HG03521 (cell line): Measurements from ENCODE around the gene ZFYVE27.
A peak's percentile ranks its signal among the peaks of the same experiment; 100 is the strongest.

ENCODE experiments used
- ATAC-seq: cut with Tn5 transposase; IDR thresholded peaks from one replicate; pipeline ENCODE4 v1.9.1; 2021; ENCODE audit warnings: mild to moderate bottlenecking, moderate library complexity; ENCODE audit not compliant: unreplicated experiment

Gene ZFYVE27

DNA sequence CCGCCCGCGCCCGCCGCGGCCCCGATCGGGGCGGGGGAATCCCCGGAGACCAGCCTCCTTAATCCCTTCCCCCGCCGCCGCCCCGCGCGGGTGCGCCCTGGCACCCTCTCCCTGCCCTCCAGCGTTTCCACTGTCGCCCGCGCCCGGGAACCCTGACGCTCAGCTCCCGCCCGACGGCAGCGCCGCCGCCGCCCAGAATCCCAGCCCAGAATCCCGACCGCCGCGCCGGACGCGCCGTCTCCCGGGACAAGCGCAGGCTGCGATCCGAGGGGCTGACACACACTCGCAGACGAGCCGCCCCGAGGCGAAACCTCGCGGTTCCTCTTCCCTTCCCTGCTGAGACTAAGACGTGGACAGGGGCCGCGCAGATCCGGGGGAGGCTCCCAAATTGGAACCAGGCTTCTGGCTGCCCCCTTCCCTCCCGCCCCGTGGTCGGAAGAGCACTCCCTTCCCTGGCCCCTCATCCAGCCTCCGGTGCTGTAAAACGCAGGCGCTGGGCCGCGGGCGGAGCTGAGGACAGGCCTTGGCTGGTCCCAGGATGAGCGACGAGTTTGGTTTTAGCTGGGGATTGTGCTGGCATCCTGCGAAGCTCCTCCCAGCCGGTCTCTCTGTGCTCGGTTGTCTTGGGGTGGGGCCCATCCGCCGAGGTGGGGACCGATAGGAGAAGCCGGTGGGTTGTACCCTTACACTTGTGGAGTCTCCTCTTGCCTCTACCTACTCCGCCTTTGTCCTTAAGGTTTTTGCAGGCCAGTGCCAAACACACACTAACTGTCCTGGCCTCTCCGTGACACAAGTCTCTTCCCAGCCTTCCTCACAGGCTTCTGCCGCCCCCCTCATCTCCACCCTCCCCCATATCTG, 22.3 kb upstream of the ZFYVE27 start:
- ATAC-seq = peak; percentile 24

- ATAC-seq = no peak
Measured at GRCh38 chr10:97715259-97715874, 21.6 kb upstream of the ZFYVE27 start.

DNA sequence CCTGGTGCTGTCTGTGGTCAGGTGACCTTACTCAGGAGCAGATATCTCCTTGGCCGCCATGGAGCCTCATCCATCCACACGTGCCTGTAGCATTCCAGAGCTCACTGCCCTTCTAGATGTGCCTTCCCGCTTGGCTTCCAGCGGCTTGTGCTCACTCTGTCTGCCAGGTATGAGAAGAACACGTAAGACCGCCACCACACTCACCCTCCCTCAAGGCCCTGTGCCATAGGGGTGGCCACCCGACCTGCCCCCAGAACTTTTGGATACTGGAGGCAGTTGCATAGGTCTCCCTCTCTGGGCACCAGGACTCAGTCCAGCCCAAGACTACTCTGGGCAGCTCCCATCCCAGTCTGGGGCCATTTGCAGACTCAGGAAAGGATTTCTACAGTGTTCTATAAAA, 19.3 kb upstream of the ZFYVE27 start:
- ATAC-seq = no peak

DNA sequence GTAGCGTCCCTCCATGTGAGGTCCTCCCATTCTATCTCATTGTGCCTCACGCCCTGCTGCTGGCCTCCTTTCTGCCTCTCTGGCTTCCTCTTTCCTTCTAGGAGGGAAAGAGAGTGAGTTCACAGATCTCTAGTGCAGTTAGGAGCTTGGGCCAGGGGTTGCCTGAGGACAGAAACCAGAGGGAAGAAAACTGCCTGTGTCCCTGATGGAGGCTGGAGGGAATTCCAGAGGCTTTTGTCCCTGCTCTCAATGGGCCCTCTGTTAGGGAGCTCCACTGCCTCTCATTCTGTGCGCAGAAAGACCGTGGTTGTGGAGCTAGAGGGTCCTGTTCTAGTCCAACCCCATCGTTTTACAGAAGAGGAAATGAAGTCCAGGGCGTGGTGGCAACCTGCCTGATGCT, 18.8 kb upstream of the ZFYVE27 start:
- no peak for ATAC-seq

DNA sequence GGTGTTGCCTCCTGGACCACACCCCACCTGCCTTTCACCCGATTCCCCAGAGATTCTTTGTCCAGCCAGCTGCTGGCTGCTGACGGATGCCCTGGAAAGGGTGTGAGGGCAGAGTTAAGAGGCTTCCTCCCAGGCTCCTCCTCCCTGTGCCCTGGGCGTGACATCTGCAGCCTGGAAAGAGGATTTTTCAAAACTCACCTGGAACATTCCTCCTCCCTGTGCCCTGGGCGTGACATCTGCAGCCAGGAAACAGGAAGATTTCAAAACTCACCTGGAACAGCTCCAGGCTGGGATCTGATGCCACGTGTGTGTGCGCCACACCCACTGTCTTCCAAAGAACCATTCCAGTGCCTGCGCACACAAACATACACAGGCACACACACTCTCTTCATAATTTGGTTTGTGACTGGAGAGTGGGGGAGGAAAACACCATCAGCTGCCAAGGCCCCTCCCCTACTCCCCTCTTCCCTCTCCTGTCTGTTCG, 18.2 kb upstream of the ZFYVE27 start:
- no peak for ATAC-seq

DNA sequence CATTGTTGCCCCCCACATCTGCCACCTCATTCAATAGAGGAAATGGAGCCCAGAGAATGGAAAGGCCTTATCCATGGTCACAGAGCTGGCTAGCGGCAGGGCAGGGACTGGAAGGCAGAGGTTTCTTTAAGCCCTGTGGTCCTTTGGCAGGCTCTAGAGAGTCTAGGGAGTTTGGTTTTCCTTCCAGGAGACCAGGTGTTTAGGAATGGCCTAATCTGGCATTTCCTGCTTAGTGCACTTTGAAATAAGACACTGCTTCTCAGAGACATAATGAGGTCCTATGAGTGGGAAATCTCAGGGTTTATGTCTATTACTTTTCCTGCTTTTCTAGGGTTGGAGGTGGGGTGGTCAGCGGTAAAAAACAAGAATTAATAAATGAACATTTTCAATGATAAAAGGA, 17.3 kb upstream of the ZFYVE27 start:
- ATAC-seq = no peak

DNA sequence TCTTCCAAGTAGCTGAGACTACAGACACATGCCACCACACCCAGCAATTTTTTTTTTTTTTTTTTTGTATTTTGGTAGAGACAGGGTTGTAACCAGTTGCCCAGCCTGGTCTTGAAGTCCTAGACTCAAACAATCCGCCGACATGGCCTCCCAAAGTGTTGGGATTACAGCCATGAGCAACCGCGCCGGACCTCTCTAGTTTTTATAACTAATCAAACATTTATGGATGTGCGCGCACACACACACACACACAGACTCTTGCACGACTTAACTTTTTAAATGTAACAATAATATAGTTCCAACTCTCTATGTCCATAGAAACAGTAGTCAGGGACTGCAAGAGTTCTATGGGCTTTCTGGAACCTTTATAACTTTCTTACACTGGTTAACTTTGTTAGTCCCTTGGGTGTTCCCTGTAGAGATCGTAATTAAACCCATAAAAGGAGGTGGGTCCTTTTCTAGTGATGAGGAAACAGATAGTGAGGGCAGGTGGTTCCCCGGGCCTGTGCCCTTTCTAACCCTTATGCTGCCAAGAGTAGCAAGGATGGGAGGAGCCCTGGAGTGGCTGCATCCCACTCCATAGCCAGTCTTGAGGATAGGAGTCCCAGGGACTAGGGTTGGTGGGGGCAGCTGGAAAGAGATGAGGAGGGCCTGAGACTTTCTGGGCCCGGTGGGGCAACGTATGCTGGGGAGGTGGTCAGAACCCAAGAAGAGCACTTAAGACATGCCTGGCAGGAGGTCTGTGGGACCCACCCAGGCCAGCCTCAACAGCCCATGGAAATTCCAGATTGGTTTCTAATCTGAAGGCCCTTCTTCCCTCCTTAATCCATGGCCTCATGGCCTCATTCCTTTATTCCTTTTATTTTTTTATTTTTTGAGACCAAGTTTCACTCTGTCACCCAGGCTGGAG, 14.8 kb upstream of the ZFYVE27 start:
- no peak for ATAC-seq

- ATAC-seq = no peak
Measured at GRCh38 chr10:97723001-97723400, 13.9 kb upstream of the ZFYVE27 start.

DNA sequence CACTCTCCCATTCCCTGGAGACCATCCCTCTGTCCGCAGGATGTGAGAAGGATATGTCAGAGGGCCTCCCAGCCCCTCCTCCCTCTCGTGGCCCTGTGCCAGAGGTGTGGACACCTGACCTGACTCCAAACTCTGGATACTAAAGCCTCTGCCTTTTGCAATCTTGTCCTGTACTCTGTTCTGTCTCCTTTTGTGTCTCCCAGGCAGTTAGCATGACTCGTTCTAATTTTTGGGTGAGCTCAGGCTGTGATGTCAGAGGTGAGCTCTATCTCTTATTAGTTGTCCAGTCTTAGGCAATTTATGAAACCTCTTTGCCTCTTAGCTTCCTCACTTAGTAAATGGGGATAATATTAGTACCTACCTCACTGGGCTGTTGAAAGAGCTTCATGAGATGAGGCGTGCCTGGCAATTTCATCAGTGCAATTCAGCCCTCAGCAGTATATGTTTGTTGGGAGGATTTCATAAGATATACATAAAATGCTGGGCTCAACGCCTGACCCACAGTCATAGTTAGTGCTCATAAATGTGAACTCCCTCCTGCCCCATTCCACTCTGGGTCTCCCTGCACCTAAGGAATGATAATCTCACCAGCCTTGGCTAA, 12.5 kb upstream of the ZFYVE27 start:
- no peak for ATAC-seq

GRCh38 chr10:97726636-97727178, 10.2 kb upstream of the ZFYVE27 start:
- no peak for ATAC-seq

GRCh38 chr10:97729014-97729413, 7.9 kb upstream of the ZFYVE27 start:
- ATAC-seq = no peak

GRCh38 chr10:97731346-97732051, 5.4 kb upstream of the ZFYVE27 start:
- ATAC-seq = no peak

DNA sequence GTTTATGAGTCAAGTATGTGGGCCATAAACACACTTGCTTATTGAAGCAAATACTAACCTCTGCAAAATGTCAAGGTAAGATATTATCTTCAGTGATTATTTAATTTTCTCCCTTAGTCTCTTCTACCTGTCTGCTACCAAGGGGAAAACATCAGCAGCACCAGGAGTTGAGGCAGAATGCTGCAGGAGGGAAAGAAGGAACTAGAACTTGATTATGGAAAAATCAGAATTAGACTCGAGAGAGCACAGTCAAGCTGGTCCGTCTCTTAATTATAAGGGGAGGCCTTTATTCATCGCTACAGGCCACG, 4.9 kb upstream of the ZFYVE27 start:
- no peak for ATAC-seq

- no peak for ATAC-seq
Measured at GRCh38 chr10:97733256-97733655, 3.7 kb upstream of the ZFYVE27 start.

GRCh38 chr10:97734021-97734420, 2.9 kb upstream of the ZFYVE27 start:
- no peak for ATAC-seq

DNA sequence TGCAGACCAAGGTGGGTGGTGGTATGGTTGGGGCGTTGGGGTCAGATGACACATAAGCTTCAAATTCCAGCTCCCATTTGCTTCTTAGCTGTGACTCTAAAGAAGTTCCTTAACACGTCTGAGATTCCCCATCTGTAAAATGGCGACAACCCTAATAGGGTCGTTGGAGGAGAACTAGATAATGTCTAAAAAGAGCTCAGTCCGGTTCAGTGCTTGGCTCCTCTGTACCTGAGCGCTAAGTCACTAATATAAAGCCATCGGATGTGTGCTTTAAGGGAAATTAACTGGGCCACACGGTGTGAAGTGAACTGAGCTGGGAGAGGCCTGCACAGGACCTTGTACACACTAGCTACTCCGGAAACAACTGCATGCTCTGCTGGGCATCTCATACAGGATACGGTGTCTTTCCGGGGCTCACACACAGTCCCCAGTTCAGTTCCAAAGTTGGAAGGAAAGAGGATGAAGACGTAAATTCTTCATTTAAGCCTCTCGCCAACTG, 476 bp upstream of the ZFYVE27 start:
- peak; percentile 18 for ATAC-seq

DNA sequence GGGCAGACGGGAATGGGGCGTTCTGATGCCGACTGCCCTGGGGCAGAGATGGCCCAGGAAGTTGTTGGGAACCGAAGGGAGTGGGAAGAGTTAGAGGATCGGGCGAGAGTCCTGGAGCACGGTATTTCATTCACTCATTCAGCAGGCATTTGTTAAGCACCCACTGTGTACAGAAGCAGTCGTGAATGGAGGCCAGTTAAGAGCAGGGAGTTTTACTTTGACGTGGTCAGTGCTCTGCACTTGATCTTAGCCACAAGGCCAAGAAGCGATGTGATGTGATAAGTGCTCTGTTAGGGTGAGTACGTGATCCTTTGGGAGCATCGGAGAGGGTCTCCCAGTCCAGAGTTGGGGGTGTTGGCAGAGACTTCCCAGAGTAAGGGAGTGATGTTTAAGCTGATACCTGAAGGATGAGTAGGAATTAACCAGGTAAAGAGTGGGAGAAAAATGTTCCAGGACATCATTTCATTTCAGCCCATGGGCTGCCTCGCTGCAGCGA, 890 bp downstream of the ZFYVE27 start:
- no peak for ATAC-seq

DNA sequence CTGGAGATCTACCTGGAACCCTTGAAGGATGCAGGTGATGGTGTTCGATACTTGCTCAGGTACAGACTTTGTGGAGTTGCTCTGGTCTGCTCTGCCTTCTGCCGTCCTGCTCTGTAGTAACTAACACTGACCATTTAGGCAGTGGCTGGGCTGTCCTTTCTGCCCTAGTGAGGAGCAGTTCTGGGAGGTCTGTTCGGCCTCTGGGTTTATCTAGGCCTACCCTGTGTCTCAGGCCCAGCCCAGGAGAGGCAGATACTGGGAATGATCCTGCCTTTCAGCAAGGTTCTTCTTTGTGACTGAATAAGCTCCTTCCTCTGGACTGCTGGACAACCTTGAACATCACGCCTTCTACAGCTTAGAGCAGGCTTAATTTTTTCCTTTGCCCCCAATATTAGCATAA, 1.7 kb downstream of the ZFYVE27 start:
- ATAC-seq = no peak

GRCh38 chr10:97740613-97741012, 3.7 kb downstream of the ZFYVE27 start:
- ATAC-seq = no peak
